IPS-20b (cell line): ENCODE results near the gene TEAD1.
"Not testable (repeated sequence)": the region's sequence is repeated elsewhere in the genome, so short reads cannot be mapped to it uniquely, and the experiment has no call there.

Experiments used
- H3K27ac ChIP-seq: one replicate; pipeline ENCODE4 v1.5.1; 2013; ENCODE audit warnings: low read length
- H3K27me3 ChIP-seq: 2 replicates; pipeline ENCODE4 v1.6.1; 2013; ENCODE audit warnings: mild to moderate bottlenecking, low read length, inconsistent platforms; ENCODE audit not compliant: insufficient read depth
- H3K36me3 ChIP-seq: 2 replicates; pipeline ENCODE4 v1.6.1; 2013; ENCODE audit warnings: low read depth, mild to moderate bottlenecking, inconsistent platforms, low read length, moderate library complexity; ENCODE audit not compliant: insufficient read depth
- H3K4me1 ChIP-seq: 2 replicates; pipeline ENCODE4 v1.6.1; 2013; ENCODE audit warnings: mild to moderate bottlenecking, control low read depth, inconsistent platforms, low read length, moderate library complexity; ENCODE audit not compliant: insufficient read depth
- H3K4me3 ChIP-seq: 2 replicates; pipeline ENCODE4 v1.5.1; 2013; ENCODE audit warnings: mild to moderate bottlenecking, low read length, inconsistent platforms
- H3K9ac ChIP-seq: 2 replicates; pipeline ENCODE4 v1.6.1; 2013; ENCODE audit warnings: low read depth, mild to moderate bottlenecking, inconsistent platforms, low read length, moderate library complexity
- H3K9me3 ChIP-seq: 2 replicates; pipeline ENCODE4 v1.6.1; 2013; ENCODE audit warnings: mild to moderate bottlenecking, low read depth, low read length, inconsistent platforms; ENCODE audit not compliant: insufficient read depth

TEAD1 gene

GRCh38 chr11:12868315-12869073 is 194.3 kb downstream of the TEAD1 start:
- Histone ChIP-seq H3K36me3 (peaks cover 8% of the 10 kb centered on the region; the same call in 1 of the 2 replicates), H3K9ac (no peak overlapping the region), H3K27ac (no peak overlapping the region), H3K4me1 (peaks cover 32% of the 10 kb centered on the region), H3K27me3 (no peaks in the 10 kb centered on the region), H3K9me3 (no peaks in the 10 kb centered on the region), H3K4me3 (no peak overlapping the region)

- Histone ChIP-seq H3K4me1 (peaks cover 11% of the 10 kb centered on the region), H3K27ac (no peak overlapping the region), H3K36me3 (peaks cover 16% of the 10 kb centered on the region)
These were observed 197.0 kb downstream of the TEAD1 start for GRCh38 chr11:12871241-12871640.

GRCh38 chr11:12871788-12872321 is 197.6 kb downstream of the TEAD1 start:
- Histone ChIP-seq H3K4me1 (peaks cover 5% of the 10 kb centered on the region; the same call in 1 of the 2 replicates), H3K9ac (no peak overlapping the region), H3K27ac (no peak overlapping the region), H3K36me3 (peaks cover 16% of the 10 kb centered on the region), H3K27me3 (no peaks in the 10 kb centered on the region), H3K4me3 (no peak overlapping the region), H3K9me3 (no peaks in the 10 kb centered on the region)

More at GRCh38 chr11:12871241-12871640, 197.0 kb downstream of the TEAD1 start:
- Histone ChIP-seq H3K27me3 (no peaks in the 10 kb centered on the region), H3K4me3 (no peak overlapping the region), H3K9me3 (no peaks in the 10 kb centered on the region), H3K9ac (no peak overlapping the region)

- H3K9ac ChIP-seq = no peak overlapping the region
- no peaks in the 10 kb centered on the region for H3K27me3 ChIP-seq
These were observed 202.1 kb downstream of the TEAD1 start for GRCh38 chr11:12876340-12876739.

GRCh38 chr11:12876988-12877387 is 202.8 kb downstream of the TEAD1 start:
- no peak overlapping the region for H3K4me3 ChIP-seq
- H3K9me3 ChIP-seq = no peaks in the 10 kb centered on the region
- peaks cover 34% of the 10 kb centered on the region for H3K36me3 ChIP-seq
- no peaks in the 10 kb centered on the region for H3K27me3 ChIP-seq
- H3K27ac ChIP-seq = no peak overlapping the region
- H3K4me1 ChIP-seq = no peaks in the 10 kb centered on the region
- H3K9ac ChIP-seq = no peak overlapping the region

More at GRCh38 chr11:12876340-12876739, 202.1 kb downstream of the TEAD1 start:
- Histone ChIP-seq H3K36me3 (peaks cover 30% of the 10 kb centered on the region), H3K4me1 (no peaks in the 10 kb centered on the region), H3K27ac (no peak overlapping the region), H3K9me3 (no peaks in the 10 kb centered on the region), H3K4me3 (no peak overlapping the region)

GRCh38 chr11:12877508-12877907 is 203.3 kb downstream of the TEAD1 start:
- H3K27me3 ChIP-seq, H3K9me3 ChIP-seq, H3K9ac ChIP-seq, H3K4me3 ChIP-seq, H3K27ac ChIP-seq, H3K4me1 ChIP-seq: not testable (repeated sequence)
- H3K36me3 ChIP-seq = peaks cover 35% of the 10 kb centered on the region

- H3K9me3 ChIP-seq = no peaks in the 10 kb centered on the region
- H3K27me3 ChIP-seq = no peaks in the 10 kb centered on the region
- H3K27ac ChIP-seq = no peak overlapping the region
- H3K4me1 ChIP-seq = no peaks in the 10 kb centered on the region
- H3K4me3 ChIP-seq = no peak overlapping the region
- no peak overlapping the region for H3K9ac ChIP-seq
- peaks cover 51% of the 10 kb centered on the region for H3K36me3 ChIP-seq
These were observed 206.1 kb downstream of the TEAD1 start for GRCh38 chr11:12880327-12880726.

GRCh38 chr11:12882670-12883069 is 208.4 kb downstream of the TEAD1 start:
- Histone ChIP-seq H3K27ac (no peak overlapping the region), H3K9me3 (no peaks in the 10 kb centered on the region), H3K4me1 (no peaks in the 10 kb centered on the region), H3K27me3 (no peaks in the 10 kb centered on the region), H3K36me3 (peaks cover 68% of the 10 kb centered on the region), H3K9ac (no peak overlapping the region), H3K4me3 (no peak overlapping the region)

- no peaks in the 10 kb centered on the region for H3K27me3 ChIP-seq
- H3K4me1 ChIP-seq = peaks cover 4% of the 10 kb centered on the region; the same call in 1 of the 2 replicates
- no peaks in the 10 kb centered on the region for H3K9me3 ChIP-seq
- peaks cover 71% of the 10 kb centered on the region for H3K36me3 ChIP-seq
- H3K27ac ChIP-seq = no peak overlapping the region
- no peak overlapping the region for H3K9ac ChIP-seq
- H3K4me3 ChIP-seq = no peak overlapping the region
These were observed 210.6 kb downstream of the TEAD1 start for GRCh38 chr11:12884751-12885318.

GRCh38 chr11:12885717-12886239 is 211.6 kb downstream of the TEAD1 start:
- H3K9me3 ChIP-seq = no peaks in the 10 kb centered on the region
- H3K9ac ChIP-seq = no peak overlapping the region
- H3K36me3 ChIP-seq = peaks cover 72% of the 10 kb centered on the region
- H3K4me3 ChIP-seq = no peak overlapping the region
- no peaks in the 10 kb centered on the region for H3K27me3 ChIP-seq
- H3K4me1 ChIP-seq = peaks cover 4% of the 10 kb centered on the region; the same call in 1 of the 2 replicates
- H3K27ac ChIP-seq = no peak overlapping the region

GRCh38 chr11:12886508-12886907 is 212.3 kb downstream of the TEAD1 start:
- Histone ChIP-seq H3K36me3 (peaks cover 65% of the 10 kb centered on the region), H3K27ac (no peak overlapping the region), H3K9ac (no peak overlapping the region), H3K9me3 (no peaks in the 10 kb centered on the region), H3K4me1 (peaks cover 4% of the 10 kb centered on the region; the same call in 1 of the 2 replicates), H3K4me3 (no peak overlapping the region), H3K27me3 (no peaks in the 10 kb centered on the region)
